Neural cell (in vitro differentiated cells): Measurements from ENCODE around the gene CCND3. TPM values are rescaled to one million over a fixed set of nuclear protein-coding genes. Genes with fewer than 3 reads are reported as not detected.

Experiments used
- H2AFZ ChIP-seq: fragments of 200-600, 300-800 bp; sonication (generic), shearing (Covaris generic); 2 replicates; pipeline ENCODE4 v1.6.0; 2014; ENCODE audit warnings: low read depth, mild to moderate bottlenecking, antibody characterized with exemption, low read length, moderate library complexity
- H3F3A ChIP-seq: fragments of 200-600 bp; shearing (Covaris generic); 2 replicates; pipeline ENCODE4 v1.6.1; 2016; ENCODE audit warnings: mild to moderate bottlenecking, moderate library complexity, mixed read lengths, antibody characterized with exemption, low read length; ENCODE audit not compliant: insufficient read depth, poor library complexity, severe bottlenecking
- H3K27ac ChIP-seq: fragments of 200-600, 300-800 bp; sonication (generic), shearing (Covaris generic); 2 replicates; pipeline ENCODE4 v1.5.1; 2014; ENCODE audit warnings: mild to moderate bottlenecking, low read length, moderate library complexity
- H3K27me3 ChIP-seq: fragments of 300-800, 200-600 bp; sonication (generic), shearing (Covaris generic); 2 replicates; pipeline ENCODE4 v1.6.0; 2014; ENCODE audit warnings: mild to moderate bottlenecking, low read depth, low read length, moderate library complexity; ENCODE audit not compliant: insufficient read depth
- H3K36me3 ChIP-seq: fragments of 300-800, 200-600 bp; sonication (generic), shearing (Covaris generic); 2 replicates; pipeline ENCODE4 v1.5.1; 2014; ENCODE audit warnings: mild to moderate bottlenecking, antibody characterized with exemption, low read length, moderate library complexity; ENCODE audit not compliant: insufficient read depth
- H3K4me2 ChIP-seq: fragments of 300-800, 200-600 bp; sonication (generic), shearing (Covaris generic); 2 replicates; pipeline ENCODE4 v1.6.0; 2014; ENCODE audit warnings: mild to moderate bottlenecking, low read length
- H3K4me3 ChIP-seq: fragments of 300-800, 200-600 bp; sonication (generic), shearing (Covaris generic); 2 replicates; pipeline ENCODE4 v1.5.1; 2014; ENCODE audit warnings: mild to moderate bottlenecking, low read length, moderate library complexity
- H3K79me2 ChIP-seq: fragments of 200-600 bp; shearing (Covaris generic); replicated peaks from 2 replicates; pipeline ENCODE4 v1.6.0; 2014; ENCODE audit warnings: mild to moderate bottlenecking, low read length, moderate library complexity; ENCODE audit not compliant: insufficient read depth
- H3K9ac ChIP-seq: fragments of 300-800, 200-600 bp; sonication (generic), shearing (Covaris generic); 2 replicates; pipeline ENCODE4 v1.6.1; 2016; ENCODE audit warnings: mild to moderate bottlenecking, low read length, mixed read lengths
- H3K9me2 ChIP-seq: fragments of 200-600 bp; shearing (Covaris generic); 2 replicates; pipeline ENCODE4 v1.6.1; 2016; ENCODE audit warnings: mild to moderate bottlenecking, low read length, mixed read lengths; ENCODE audit not compliant: insufficient read depth
- H3K9me3 ChIP-seq: fragments of 200-600, 300-800 bp; sonication (generic), shearing (Covaris generic); 2 replicates; pipeline ENCODE4 v1.6.1; 2016; ENCODE audit warnings: mild to moderate bottlenecking, mixed run types, low read length, moderate library complexity, mixed read lengths
- H4K20me1 ChIP-seq: fragments of 200-600 bp; shearing (Covaris generic); 2 replicates; pipeline ENCODE4 v1.6.1; 2016; ENCODE audit warnings: mild to moderate bottlenecking, mixed run types; ENCODE audit not compliant: insufficient read depth
- EP300 ChIP-seq: fragments of 450-650 bp; conservative IDR thresholded peaks from 2 replicates; pipeline ENCODE4 v1.6.1; 2014; ENCODE audit warnings: antibody characterized with exemption, mild to moderate bottlenecking, moderate library complexity; ENCODE audit not compliant: poor library complexity, severe bottlenecking
- EZH2 ChIP-seq: fragments of 200-600, 300-800 bp; shearing (Covaris generic), sonication (generic); IDR thresholded peaks from 2 replicates; pipeline ENCODE4 v1.6.1; 2014; ENCODE audit warnings: antibody characterized with exemption, low read length, borderline replicate concordance, mild to moderate bottlenecking; ENCODE audit not compliant: insufficient read depth, poor library complexity, severe bottlenecking
- MXI1 ChIP-seq: fragments of 450-650 bp; conservative IDR thresholded peaks from 2 replicates; pipeline ENCODE4 v1.6.1; 2014; ENCODE audit warnings: antibody characterized with exemption, mild to moderate bottlenecking; ENCODE audit not compliant: poor library complexity, severe bottlenecking
- POLR2AphosphoS5 ChIP-seq: IDR thresholded peaks from 2 replicates; pipeline ENCODE4 v1.6.1; 2012
- RAD21 ChIP-seq: fragments of 450-650 bp; conservative IDR thresholded peaks from 2 replicates; pipeline ENCODE4 v1.6.1; 2014; ENCODE audit warnings: antibody characterized with exemption, mild to moderate bottlenecking, moderate library complexity
- SMC3 ChIP-seq: fragments of 450-650 bp; conservative IDR thresholded peaks from 2 replicates; pipeline ENCODE4 v1.6.1; 2014; ENCODE audit warnings: antibody characterized with exemption, mild to moderate bottlenecking, moderate library complexity; ENCODE audit not compliant: poor library complexity
- TAF1 ChIP-seq: IDR thresholded peaks from 2 replicates; pipeline ENCODE4 v1.6.1; 2012; ENCODE audit warnings: low read depth
- polyA plus RNA-seq: library from polyadenylated mRNA; depleted of rRNA; stranded (reverse); fragments of >200 nt; gene quantifications from 2 replicates; pipeline ENCODE4 v1.2.3, GENCODE V29; 2014
- TF ChIP-seq, protein P1 (sequence below): fragments of 450-650 bp; IDR thresholded peaks from 2 replicates; pipeline ENCODE4 v1.5.1; 2014; ENCODE audit warnings: antibody characterized with exemption, mild to moderate bottlenecking, moderate library complexity; ENCODE audit not compliant: poor library complexity, severe bottlenecking
- TF ChIP-seq, protein P2 (sequence below): IDR thresholded peaks from 2 replicates; pipeline ENCODE4 v1.6.1; 2012; ENCODE audit warnings: borderline replicate concordance

Gene CCND3
- polyA plus RNA-seq, 1 donor from 2014 or later: 15.7 TPM

DNA sequence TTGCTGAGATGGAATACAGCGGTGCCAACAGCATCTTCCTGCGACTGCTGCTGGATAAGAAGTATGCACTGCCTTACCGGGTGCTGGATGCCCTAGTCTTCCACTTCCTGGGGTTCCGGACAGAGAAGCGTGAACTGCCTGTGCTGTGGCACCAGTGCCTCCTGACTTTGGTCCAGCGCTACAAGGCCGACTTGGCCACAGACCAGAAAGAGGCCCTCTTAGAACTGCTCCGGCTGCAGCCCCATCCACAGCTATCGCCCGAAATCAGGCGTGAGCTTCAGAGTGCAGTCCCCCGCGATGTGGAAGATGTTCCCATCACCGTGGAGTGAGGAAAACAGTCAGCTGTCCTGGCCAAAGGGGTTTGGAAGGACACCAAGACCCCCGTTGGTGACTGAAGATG is 9.2 kb downstream of the CCND3 start:
- Histone ChIP-seq H3K9me3 (no peaks in the 10 kb centered on the region), H3K4me2 (no peak overlapping the region), H3K9me2 (no peaks in the 10 kb centered on the region), H3F3A (no peaks in the 10 kb centered on the region), H2AFZ (no peak overlapping the region), H3K27me3 (no peaks in the 10 kb centered on the region), H3K27ac (no peak overlapping the region), H3K36me3 (no peaks in the 10 kb centered on the region), H4K20me1 (no peaks in the 10 kb centered on the region), H3K4me3 (no peak overlapping the region), H3K9ac (no peak overlapping the region), H3K79me2 (no peaks in the 10 kb centered on the region)
- TF ChIP-seq TAF1: no peak
- TF ChIP-seq MXI1: no peak
- TF ChIP-seq, protein P1, sequence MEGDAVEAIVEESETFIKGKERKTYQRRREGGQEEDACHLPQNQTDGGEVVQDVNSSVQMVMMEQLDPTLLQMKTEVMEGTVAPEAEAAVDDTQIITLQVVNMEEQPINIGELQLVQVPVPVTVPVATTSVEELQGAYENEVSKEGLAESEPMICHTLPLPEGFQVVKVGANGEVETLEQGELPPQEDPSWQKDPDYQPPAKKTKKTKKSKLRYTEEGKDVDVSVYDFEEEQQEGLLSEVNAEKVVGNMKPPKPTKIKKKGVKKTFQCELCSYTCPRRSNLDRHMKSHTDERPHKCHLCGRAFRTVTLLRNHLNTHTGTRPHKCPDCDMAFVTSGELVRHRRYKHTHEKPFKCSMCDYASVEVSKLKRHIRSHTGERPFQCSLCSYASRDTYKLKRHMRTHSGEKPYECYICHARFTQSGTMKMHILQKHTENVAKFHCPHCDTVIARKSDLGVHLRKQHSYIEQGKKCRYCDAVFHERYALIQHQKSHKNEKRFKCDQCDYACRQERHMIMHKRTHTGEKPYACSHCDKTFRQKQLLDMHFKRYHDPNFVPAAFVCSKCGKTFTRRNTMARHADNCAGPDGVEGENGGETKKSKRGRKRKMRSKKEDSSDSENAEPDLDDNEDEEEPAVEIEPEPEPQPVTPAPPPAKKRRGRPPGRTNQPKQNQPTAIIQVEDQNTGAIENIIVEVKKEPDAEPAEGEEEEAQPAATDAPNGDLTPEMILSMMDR: no peak
- TF ChIP-seq, protein P2, sequence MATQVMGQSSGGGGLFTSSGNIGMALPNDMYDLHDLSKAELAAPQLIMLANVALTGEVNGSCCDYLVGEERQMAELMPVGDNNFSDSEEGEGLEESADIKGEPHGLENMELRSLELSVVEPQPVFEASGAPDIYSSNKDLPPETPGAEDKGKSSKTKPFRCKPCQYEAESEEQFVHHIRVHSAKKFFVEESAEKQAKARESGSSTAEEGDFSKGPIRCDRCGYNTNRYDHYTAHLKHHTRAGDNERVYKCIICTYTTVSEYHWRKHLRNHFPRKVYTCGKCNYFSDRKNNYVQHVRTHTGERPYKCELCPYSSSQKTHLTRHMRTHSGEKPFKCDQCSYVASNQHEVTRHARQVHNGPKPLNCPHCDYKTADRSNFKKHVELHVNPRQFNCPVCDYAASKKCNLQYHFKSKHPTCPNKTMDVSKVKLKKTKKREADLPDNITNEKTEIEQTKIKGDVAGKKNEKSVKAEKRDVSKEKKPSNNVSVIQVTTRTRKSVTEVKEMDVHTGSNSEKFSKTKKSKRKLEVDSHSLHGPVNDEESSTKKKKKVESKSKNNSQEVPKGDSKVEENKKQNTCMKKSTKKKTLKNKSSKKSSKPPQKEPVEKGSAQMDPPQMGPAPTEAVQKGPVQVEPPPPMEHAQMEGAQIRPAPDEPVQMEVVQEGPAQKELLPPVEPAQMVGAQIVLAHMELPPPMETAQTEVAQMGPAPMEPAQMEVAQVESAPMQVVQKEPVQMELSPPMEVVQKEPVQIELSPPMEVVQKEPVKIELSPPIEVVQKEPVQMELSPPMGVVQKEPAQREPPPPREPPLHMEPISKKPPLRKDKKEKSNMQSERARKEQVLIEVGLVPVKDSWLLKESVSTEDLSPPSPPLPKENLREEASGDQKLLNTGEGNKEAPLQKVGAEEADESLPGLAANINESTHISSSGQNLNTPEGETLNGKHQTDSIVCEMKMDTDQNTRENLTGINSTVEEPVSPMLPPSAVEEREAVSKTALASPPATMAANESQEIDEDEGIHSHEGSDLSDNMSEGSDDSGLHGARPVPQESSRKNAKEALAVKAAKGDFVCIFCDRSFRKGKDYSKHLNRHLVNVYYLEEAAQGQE: no peak
- TF ChIP-seq SMC3: no peak
- no peak for TF ChIP-seq EP300
- TF ChIP-seq POLR2AphosphoS5: no peak
- no peak for TF ChIP-seq EZH2
- no peak for TF ChIP-seq RAD21

DNA sequence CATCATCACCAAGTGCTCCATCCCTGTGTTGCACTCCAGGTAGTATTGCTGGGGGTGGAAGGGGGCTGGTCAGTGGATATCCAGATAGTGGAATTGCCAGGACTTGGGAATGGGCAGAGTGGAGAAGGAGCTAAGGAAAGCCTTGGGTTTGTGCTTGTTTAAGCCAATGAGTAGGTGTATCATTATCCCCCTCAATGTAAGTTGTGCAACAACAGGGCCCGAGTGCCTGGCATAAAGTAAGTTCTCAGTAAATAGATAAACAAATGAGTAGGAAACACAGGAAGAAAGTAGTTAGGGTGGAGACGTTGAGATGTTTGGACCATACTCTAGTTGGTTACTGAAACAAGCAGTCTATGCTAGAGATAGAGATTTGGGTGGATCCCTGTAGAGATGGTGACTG is 9.8 kb downstream of the CCND3 start:
- TF ChIP-seq RAD21: no peak
- TF ChIP-seq TAF1: no peak
- TF ChIP-seq EZH2: no peak
- TF ChIP-seq EP300: no peak
- TF ChIP-seq MXI1: no peak

DNA sequence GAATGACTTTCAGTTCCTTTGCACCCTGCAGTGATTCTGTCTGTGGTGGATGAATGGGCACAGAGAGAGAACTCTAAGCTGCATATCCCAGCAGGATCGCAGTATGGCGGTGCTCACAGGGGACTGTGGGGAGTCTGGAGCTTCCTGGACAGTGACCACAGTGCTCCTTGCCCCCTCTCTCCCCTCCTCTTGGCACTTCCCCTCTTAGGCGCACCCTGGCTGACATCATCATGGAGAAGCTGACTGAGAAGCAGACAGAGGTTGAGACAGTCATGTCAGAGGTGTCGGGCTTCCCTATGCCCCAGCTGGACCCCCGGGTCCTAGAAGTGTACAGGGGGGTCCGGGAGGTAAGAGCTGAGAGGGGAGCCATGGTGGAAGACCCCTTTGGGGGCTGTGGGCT is 11.7 kb downstream of the CCND3 start:
- Histone ChIP-seq H3K36me3 (peaks cover 3% of the 10 kb centered on the region), H3K79me2 (peaks cover 8% of the 10 kb centered on the region), H3K27ac (no peak overlapping the region), H3K9me2 (no peaks in the 10 kb centered on the region), H3K9me3 (no peaks in the 10 kb centered on the region), H3F3A (no peaks in the 10 kb centered on the region), H3K4me3 (no peak overlapping the region), H3K27me3 (no peaks in the 10 kb centered on the region), H3K4me2 (no peak overlapping the region), H4K20me1 (no peaks in the 10 kb centered on the region), H2AFZ (no peak overlapping the region), H3K9ac (no peak overlapping the region)
- TF ChIP-seq, protein P2: no peak
- TF ChIP-seq, protein P1: no peak
- TF ChIP-seq POLR2AphosphoS5 (no peak), RAD21 (no peak), EP300 (no peak), SMC3 (no peak), TAF1 (no peak), MXI1 (no peak), EZH2 (no peak)

More for the DNA sequence above, 9.8 kb downstream of the CCND3 start:
- H2AFZ ChIP-seq: no peak overlapping the region
- H3K9me2 ChIP-seq: no peaks in the 10 kb centered on the region
- no peaks in the 10 kb centered on the region for H3K27me3 ChIP-seq
- H3K4me3 ChIP-seq: no peak overlapping the region
- no peaks in the 10 kb centered on the region for H3F3A ChIP-seq
- H3K9me3 ChIP-seq: no peaks in the 10 kb centered on the region
- no peak overlapping the region for H3K4me2 ChIP-seq
- no peak overlapping the region for H3K27ac ChIP-seq
- peaks cover 3% of the 10 kb centered on the region for H3K36me3 ChIP-seq
- H4K20me1 ChIP-seq: no peaks in the 10 kb centered on the region
- H3K9ac ChIP-seq: no peak overlapping the region
- no peaks in the 10 kb centered on the region for H3K79me2 ChIP-seq
